HUDEP-2 (cell line): ENCODE results near the gene BRD9.
"Not testable (repeated sequence)": the region's sequence is repeated elsewhere in the genome, so short reads cannot be mapped to it uniquely, and the experiment has no call there.

Source experiments
- DNase-seq, 76 experiments: peaks; one replicate each; lab custom pipeline; 2025; ENCODE audit not compliant: unreplicated experiment in 76 of 76; lab: John Stamatoyannopoulos, UW

BRD9 gene

GRCh38 chr5:861442-862366, 30.9 kb downstream of the BRD9 start:
- no peak for DNase-seq

- no peak for DNase-seq
Measured at GRCh38 chr5:860506-861150, 32.0 kb downstream of the BRD9 start.

GRCh38 chr5:859798-860296, 32.8 kb downstream of the BRD9 start:
- DNase-seq, result no peak

- DNase-seq, result no peak
Measured at GRCh38 chr5:859391-859790, 33.2 kb downstream of the BRD9 start.

- no peak for DNase-seq
Measured at GRCh38 chr5:858726-859125, 33.9 kb downstream of the BRD9 start.

- DNase-seq, result no peak
Measured at GRCh38 chr5:856531-857425, 35.8 kb downstream of the BRD9 start.

GRCh38 chr5:855771-856530, 36.6 kb downstream of the BRD9 start:
- DNase-seq, result no peak

- no peak for DNase-seq
Measured at GRCh38 chr5:854966-855743, 37.4 kb downstream of the BRD9 start.

GRCh38 chr5:854217-854616, 38.4 kb downstream of the BRD9 start:
- no peak for DNase-seq

GRCh38 chr5:853416-854090, 39.0 kb downstream of the BRD9 start:
- DNase-seq, result not testable (repeated sequence)

GRCh38 chr5:852431-853401, 39.9 kb downstream of the BRD9 start:
- DNase-seq, result no peak

- no peak for DNase-seq
Measured at GRCh38 chr5:852018-852417, 40.6 kb downstream of the BRD9 start.

- no peak for DNase-seq
Measured at GRCh38 chr5:851553-851952, 41.0 kb downstream of the BRD9 start.

- no peak for DNase-seq
Measured at GRCh38 chr5:851076-851475, 41.5 kb downstream of the BRD9 start.

GRCh38 chr5:850511-851006, 42.0 kb downstream of the BRD9 start, which contains the start of gene ZDHHC11:
Gene ZDHHC11 (minus strand): TSS chr5:850986. CDS start chr5:850602, 384 bp downstream.
- DNase-seq, result no peak

- DNase-seq, result no peak
Measured at GRCh38 chr5:849651-850301, 42.8 kb downstream of the BRD9 start.

- no peak for DNase-seq
Measured at GRCh38 chr5:848671-849111, 43.9 kb downstream of the BRD9 start.
